GM12891 (cell line): Measurements from ENCODE around the gene MED27.

Experiments used
- POLR2A ChIP-seq: IDR thresholded peaks from 2 replicates; pipeline ENCODE4 v1.6.1; 2011; ENCODE audit warnings: low read depth, low read length, control low read depth
- POLR2AphosphoS5 ChIP-seq: IDR thresholded peaks from 2 replicates; pipeline ENCODE4 v1.6.1; 2011; ENCODE audit warnings: low read depth, low read length, control low read depth
- POU2F2 ChIP-seq: IDR thresholded peaks from 2 replicates; pipeline ENCODE4 v1.6.1; 2011; ENCODE audit warnings: low read depth, mild to moderate bottlenecking, control low read depth, low read length, moderate library complexity
- SPI1 ChIP-seq: IDR thresholded peaks from 2 replicates; pipeline ENCODE4 v1.6.1; 2011; ENCODE audit warnings: low read depth, low read length, control low read depth
- TAF1 ChIP-seq: IDR thresholded peaks from 2 replicates; pipeline ENCODE4 v1.6.1; 2011; ENCODE audit warnings: low read depth, low read length, control low read depth

GRCh38 chr9:131874916-131875670 is 204.6 kb downstream of the MED27 start:
- no peak for TF ChIP-seq POLR2A
- TF ChIP-seq TAF1 = no peak
- no peak for TF ChIP-seq POLR2AphosphoS5
- TF ChIP-seq SPI1 = no peak
- TF ChIP-seq POU2F2 = no peak
